Left lung (tissue), 10 donors: ENCODE measurements around the gene VANGL2. TPM values are rescaled to one million over a fixed set of nuclear protein-coding genes. Genes with fewer than 3 reads are reported as not detected.
A peak's percentile ranks its signal among the peaks of the same experiment; 100 is the strongest.
"Not testable (repeated sequence)": the region's sequence is repeated elsewhere in the genome, so short reads cannot be mapped to it uniquely, and the experiment has no call there.

Experiments
- ATAC-seq: fragments of 200-7000 bp; cut with Tn5 transposase; one replicate; pipeline ENCODE4 v1.9.1; 2020; ENCODE audit warnings: moderate library complexity
- DNase-seq, 4 donors: peaks; one replicate each; pipeline ENCODE4 v3.0.0-alpha.2; 2013 to 2020
- H3K27ac ChIP-seq, 2 donors: fragments of 200-600 bp; sonication (generic) in 1 of 2; one replicate each; pipeline versions ENCODE4 v1.5.0 to v1.8.0; 2020 to 2021
- H3K27me3 ChIP-seq, 2 donors: fragments of 200-600 bp; sonication (generic) in 1 of 2; one replicate each; pipeline versions ENCODE4 v1.5.0 to v1.8.0; 2020 to 2021
- H3K36me3 ChIP-seq, 2 donors: fragments of 200-600 bp; sonication (generic) in 1 of 2; one replicate each; pipeline versions ENCODE4 v1.5.0 to v1.8.0; 2020 to 2021
- H3K4me1 ChIP-seq, 2 donors: fragments of 200-600 bp; one replicate each; pipeline ENCODE4 v1.8.0; 2021
- H3K4me3 ChIP-seq, 2 donors: fragments of 200-600 bp; sonication (generic) in 1 of 2; one replicate each; pipeline versions ENCODE4 v1.5.0 to v1.8.0; 2020 to 2021; ENCODE audit warnings: mild to moderate bottlenecking in 1 of 2
- H3K9me3 ChIP-seq, 2 donors: fragments of 200-600 bp; sonication (generic) in 1 of 2; one replicate each; pipeline versions ENCODE4 v1.5.0 to v1.8.0; 2020 to 2021
- CTCF ChIP-seq, 2 donors: fragments of 200-600 bp; sonication (generic) in 1 of 2; IDR thresholded peaks; one replicate each; pipeline versions ENCODE4 v1.5.0 to v1.8.0; 2021; ENCODE audit warnings: antibody characterized with exemption in 2 of 2
- intact Hi-C, 2 donors: fragments of 100-400 bp; cut with DNase I; formaldehyde crosslinking; loops; one replicate each; pipeline versions ENCODE4 v1.11.2 to v1.14.2; 2022
- polyA plus RNA-seq, 6 donors: library from polyadenylated mRNA; unstranded; fragments of 120-200 nt; gene quantifications; one replicate each; pipeline ENCODE4 v1.2.1, GENCODE V29; 2013; ENCODE audit not compliant: insufficient read length in 6 of 6
- total RNA-seq, 2 donors: library from RNA; stranded (reverse); fragmentation: NEBNext Ultra II Directional; extraction: Animal tissue kit (Norgen Biotek cat#: 25700); gene quantifications; one replicate each; pipeline ENCODE4 v1.2.1, GENCODE V29; 2021
- donor health status: DM: no; HTN: yes; CAD: no.
- donor health status: DM: no; HTN: no; CAD: no.

The VANGL2 gene
- total and polyA plus RNA-seq, 8 donors, result 2.7 to 42.7 (median 37.7) TPM

DNA sequence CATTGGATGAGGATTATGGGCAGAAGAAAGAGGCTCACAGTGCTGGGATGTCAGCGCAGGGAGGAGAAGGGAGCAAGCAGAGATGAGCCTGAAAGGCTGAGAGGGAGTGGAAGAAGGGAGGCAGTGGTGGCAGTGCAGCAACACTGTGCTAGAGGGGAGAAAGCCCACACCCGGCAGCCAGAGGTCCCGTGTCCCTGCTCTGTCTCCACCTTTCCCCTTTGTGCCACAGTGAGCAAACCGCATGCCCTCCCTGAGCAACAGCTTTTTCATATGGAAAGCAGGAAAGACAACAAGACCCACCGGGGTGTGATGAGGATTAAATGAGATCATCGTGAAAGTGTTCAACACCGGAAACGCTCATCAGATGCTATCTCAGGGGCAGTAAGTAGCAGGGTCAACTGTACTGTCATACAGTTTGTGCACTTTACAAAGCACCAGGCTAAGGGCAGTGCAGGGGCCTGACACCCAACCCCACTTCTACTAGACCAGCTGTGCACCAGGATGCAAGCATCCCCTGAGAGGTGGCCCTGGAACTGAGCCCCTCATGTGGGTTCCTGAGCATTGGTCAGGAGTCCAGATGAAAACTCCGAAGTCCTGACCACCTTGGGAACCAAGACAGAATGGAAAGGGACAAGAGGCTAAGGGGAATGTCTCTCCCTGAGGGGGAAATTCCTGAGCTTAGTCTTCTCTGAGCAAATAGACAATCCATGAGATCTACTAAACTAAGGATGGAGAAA, 24.4 kb upstream of the VANGL2 start:
- ATAC-seq (peak; percentile 28), DNase-seq (no peak)
- Histone ChIP-seq H3K27ac (peak overlapping the region in 1 of 2 donors; percentile 65), H3K27me3 (no peaks in the 10 kb centered on the region), H3K4me1 (peaks cover 0 to 14% of the 10 kb centered on the region in 2 donors), H3K36me3 (no peaks in the 10 kb centered on the region), H3K9me3 (no peaks in the 10 kb centered on the region), H3K4me3 (no peak overlapping the region)
- TF ChIP-seq CTCF (IDR thresholded peaks at IDR 0.05), result no peak
- intact Hi-C loops, result no loop called here

GRCh38 chr1:160376525-160377131, 23.7 kb upstream of the VANGL2 start:
- no peaks in the 10 kb centered on the region for H3K36me3 ChIP-seq
- DNase-seq (peak in 2 of 4 donors; percentile 44 to 74), ATAC-seq (peak; percentile 85)
- intact Hi-C loops, result no loop called here
- no peaks in the 10 kb centered on the region for H3K27me3 ChIP-seq
- no peaks in the 10 kb centered on the region for H3K9me3 ChIP-seq
- peak; percentile 66 to 95 for TF ChIP-seq CTCF (IDR thresholded peaks at IDR 0.05)
- no peak overlapping the region for H3K4me3 ChIP-seq
- peaks cover 0 to 14% of the 10 kb centered on the region in 2 donors for H3K4me1 ChIP-seq
- no peak overlapping the region for H3K27ac ChIP-seq

DNA sequence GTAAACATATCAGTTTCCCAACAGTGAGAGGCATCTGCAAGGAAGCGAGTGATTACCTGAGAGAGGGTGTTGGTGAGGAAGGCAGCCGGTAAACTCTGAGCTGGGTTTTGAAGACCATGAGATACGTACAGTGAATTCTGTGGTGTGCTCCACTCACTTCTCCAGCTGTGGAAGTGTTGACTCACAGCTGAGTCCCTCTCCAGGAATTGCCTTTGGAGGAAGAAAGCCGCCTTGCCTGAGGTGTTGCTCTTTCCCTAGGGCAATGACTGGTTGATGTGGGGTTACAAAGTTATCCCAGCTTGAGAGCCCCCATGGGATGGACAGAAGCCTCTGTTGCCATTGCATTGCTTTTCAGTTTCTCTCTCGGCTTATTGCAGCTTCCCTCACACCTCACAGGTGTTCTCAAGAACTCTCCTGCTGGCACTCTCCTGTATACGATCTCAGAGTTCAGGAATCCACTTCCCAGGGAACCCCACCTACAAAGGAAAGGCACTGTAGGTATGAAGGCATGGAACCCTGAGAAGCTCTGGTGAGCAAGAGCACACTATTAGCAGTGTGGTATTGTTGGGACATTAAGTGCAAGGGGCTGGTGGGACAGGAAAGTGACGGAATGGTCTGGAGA, 22.7 kb upstream of the VANGL2 start:
- intact Hi-C loops, result no loop called here
- ATAC-seq (peak; percentile 63), DNase-seq (peak in 1 of 4 donors; percentile 31)
- Histone ChIP-seq H3K9me3 (no peaks in the 10 kb centered on the region), H3K36me3 (no peaks in the 10 kb centered on the region), H3K27ac (no peak overlapping the region), H3K4me1 (peaks cover 0 to 14% of the 10 kb centered on the region in 2 donors), H3K4me3 (no peak overlapping the region), H3K27me3 (no peaks in the 10 kb centered on the region)
- TF ChIP-seq CTCF (IDR thresholded peaks at IDR 0.05), result no peak

- H3K9me3 ChIP-seq, DNase-seq, H3K27ac ChIP-seq, H3K4me3 ChIP-seq, ATAC-seq, intact Hi-C loops, H3K36me3 ChIP-seq, H3K27me3 ChIP-seq, H3K4me1 ChIP-seq: not testable (repeated sequence)
Observed at GRCh38 chr1:160384812-160385211, 15.6 kb upstream of the VANGL2 start.

GRCh38 chr1:160388406-160388805, 12.0 kb upstream of the VANGL2 start:
- H3K4me1 ChIP-seq, H3K36me3 ChIP-seq, ATAC-seq, H3K4me3 ChIP-seq, H3K27ac ChIP-seq, H3K27me3 ChIP-seq, H3K9me3 ChIP-seq, DNase-seq, intact Hi-C loops: not testable (repeated sequence)

- Histone ChIP-seq H3K4me3 (no peak overlapping the region), H3K9me3 (no peaks in the 10 kb centered on the region), H3K27me3 (peaks cover 0 to 19% of the 10 kb centered on the region in 2 donors), H3K4me1 (peaks cover 0 to under 1% of the 10 kb centered on the region in 2 donors), H3K36me3 (no peaks in the 10 kb centered on the region), H3K27ac (no peak overlapping the region)
- intact Hi-C loops, result no loop called here
- no peak for TF ChIP-seq CTCF (IDR thresholded peaks at IDR 0.05)
- DNase-seq (no peak), ATAC-seq (no peak)
Observed at GRCh38 chr1:160394673-160395072, 5.7 kb upstream of the VANGL2 start.
